Dendritic cell treated with granulocyte-macrophage colony-stimulating factor and Interleukin-4, amounts not matched to agents 40 ng/mL and 50 ng/mL, for 4 days (primary cell): ENCODE measurements around the gene PLEKHG4B.
"Not testable (repeated sequence)": the region's sequence is repeated elsewhere in the genome, so short reads cannot be mapped to it uniquely, and the experiment has no call there.

Experiments used
- H3K27ac Mint-ChIP-seq: one replicate; pipeline ENCODE4 v1.8.0; 2022; ENCODE audit warnings: mild to moderate bottlenecking, mixed read lengths
- H3K27me3 Mint-ChIP-seq: one replicate; pipeline ENCODE4 v1.8.0; 2022; ENCODE audit warnings: mild to moderate bottlenecking, mixed read lengths
- H3K36me3 Mint-ChIP-seq: one replicate; pipeline ENCODE4 v1.8.0; 2022; ENCODE audit warnings: low read depth, mixed read lengths
- H3K4me1 Mint-ChIP-seq: one replicate; pipeline ENCODE4 v1.8.0; 2022; ENCODE audit warnings: low read depth, mixed read lengths
- H3K4me3 Mint-ChIP-seq: one replicate; pipeline ENCODE4 v1.8.0; 2022; ENCODE audit warnings: mild to moderate bottlenecking, moderate library complexity, mixed read lengths
- H3K9me3 Mint-ChIP-seq: one replicate; pipeline ENCODE4 v1.8.0; 2022; ENCODE audit warnings: mixed read lengths
- intact Hi-C: fragments of 100-400 bp; cut with micrococcal nuclease; formaldehyde crosslinking; loops from one replicate; pipeline ENCODE4 v1.15.0; 2022

The PLEKHG4B gene

GRCh38 chr5:91556-92263 lies at the start of gene PLEKHG4B:
Gene PLEKHG4B, plus strand, starts transcription at chr5:92168. Its CDS starts 64 bp downstream, at chr5:92232.
- peaks cover 61% of the 10 kb centered on the region for H3K27me3 Mint-ChIP-seq
- no peaks in the 10 kb centered on the region for H3K9me3 Mint-ChIP-seq
- no peak within 1 kb of the TSS for H3K27ac Mint-ChIP-seq
- intact Hi-C loops, result no loop called here
- H3K36me3 Mint-ChIP-seq, result no peaks in the 10 kb centered on the region
- H3K4me3 Mint-ChIP-seq, result peak within 1 kb of the TSS; percentile 27
- no peaks in the 10 kb centered on the region for H3K4me1 Mint-ChIP-seq

GRCh38 chr5:42250-42649 lies 49.7 kb upstream of the PLEKHG4B start:
- Mint-ChIP-seq H3K4me3 (no peak overlapping the region), H3K4me1 (no peaks in the 10 kb centered on the region), H3K9me3 (no peaks in the 10 kb centered on the region), H3K36me3 (no peaks in the 10 kb centered on the region), H3K27me3 (peaks cover 16% of the 10 kb centered on the region), H3K27ac (no peak overlapping the region)
- intact Hi-C loops, result no loop called here

- Mint-ChIP-seq H3K9me3 (peaks cover 20% of the 10 kb centered on the region), H3K27me3 (peaks cover 32% of the 10 kb centered on the region)
These were observed 43.8 kb upstream of the PLEKHG4B start for GRCh38 chr5:48192-48591.

GRCh38 chr5:49530-49929 lies 42.4 kb upstream of the PLEKHG4B start:
- Mint-ChIP-seq H3K27me3 (peaks cover 44% of the 10 kb centered on the region), H3K9me3 (peaks cover 20% of the 10 kb centered on the region)
- H3K4me3 Mint-ChIP-seq, H3K27ac Mint-ChIP-seq, intact Hi-C loops, H3K4me1 Mint-ChIP-seq, H3K36me3 Mint-ChIP-seq: not testable (repeated sequence)

More at GRCh38 chr5:48192-48591, 43.8 kb upstream of the PLEKHG4B start:
- no peaks in the 10 kb centered on the region for H3K4me1 Mint-ChIP-seq
- intact Hi-C loops, result no loop called here
- H3K36me3 Mint-ChIP-seq, result no peaks in the 10 kb centered on the region
- H3K4me3 Mint-ChIP-seq, result no peak overlapping the region
- H3K27ac Mint-ChIP-seq, result no peak overlapping the region

- no peaks in the 10 kb centered on the region for H3K36me3 Mint-ChIP-seq
- peaks cover 50% of the 10 kb centered on the region for H3K27me3 Mint-ChIP-seq
- intact Hi-C loops, result no loop called here
- peaks cover 20% of the 10 kb centered on the region for H3K9me3 Mint-ChIP-seq
- no peak overlapping the region for H3K27ac Mint-ChIP-seq
- H3K4me3 Mint-ChIP-seq, result no peak overlapping the region
- H3K4me1 Mint-ChIP-seq, result no peaks in the 10 kb centered on the region
These were observed 41.9 kb upstream of the PLEKHG4B start for GRCh38 chr5:49953-50544.

- Mint-ChIP-seq H3K36me3 (no peaks in the 10 kb centered on the region), H3K4me3 (no peak overlapping the region), H3K4me1 (no peaks in the 10 kb centered on the region), H3K27me3 (peaks cover 55% of the 10 kb centered on the region), H3K9me3 (peaks cover 20% of the 10 kb centered on the region), H3K27ac (no peak overlapping the region)
- intact Hi-C loops, result no loop called here
These were observed 41.1 kb upstream of the PLEKHG4B start for GRCh38 chr5:50724-51499.

GRCh38 chr5:51500-51823 lies 40.5 kb upstream of the PLEKHG4B start:
- Mint-ChIP-seq H3K4me3 (no peak overlapping the region), H3K27me3 (peaks cover 58% of the 10 kb centered on the region), H3K9me3 (peaks cover 20% of the 10 kb centered on the region), H3K4me1 (no peaks in the 10 kb centered on the region), H3K36me3 (no peaks in the 10 kb centered on the region), H3K27ac (no peak overlapping the region)
- intact Hi-C loops, result no loop called here

- Mint-ChIP-seq H3K27ac (no peak overlapping the region), H3K4me3 (peak overlapping the region; percentile 41), H3K4me1 (no peaks in the 10 kb centered on the region), H3K9me3 (peaks cover 20% of the 10 kb centered on the region), H3K27me3 (peaks cover 57% of the 10 kb centered on the region), H3K36me3 (no peaks in the 10 kb centered on the region)
- intact Hi-C loops, result no loop called here
These were observed 38.4 kb upstream of the PLEKHG4B start for GRCh38 chr5:53381-54174.

GRCh38 chr5:54175-54730 lies 37.7 kb upstream of the PLEKHG4B start:
- Mint-ChIP-seq H3K9me3 (peaks cover 20% of the 10 kb centered on the region), H3K4me1 (no peaks in the 10 kb centered on the region), H3K27me3 (peaks cover 57% of the 10 kb centered on the region), H3K27ac (no peak overlapping the region), H3K4me3 (peak overlapping the region; percentile 18), H3K36me3 (no peaks in the 10 kb centered on the region)
- intact Hi-C loops, result no loop called here

- H3K4me1 Mint-ChIP-seq, result no peaks in the 10 kb centered on the region
- intact Hi-C loops, result no loop called here
- no peak overlapping the region for H3K4me3 Mint-ChIP-seq
- peaks cover 58% of the 10 kb centered on the region for H3K27me3 Mint-ChIP-seq
- peaks cover 18% of the 10 kb centered on the region for H3K9me3 Mint-ChIP-seq
- H3K27ac Mint-ChIP-seq, result no peak overlapping the region
- H3K36me3 Mint-ChIP-seq, result no peaks in the 10 kb centered on the region
These were observed 36.9 kb upstream of the PLEKHG4B start for GRCh38 chr5:54876-55569.

GRCh38 chr5:56561-57290 lies 35.2 kb upstream of the PLEKHG4B start:
- Mint-ChIP-seq H3K9me3 (peaks cover under 1% of the 10 kb centered on the region), H3K36me3 (no peaks in the 10 kb centered on the region), H3K4me3 (no peak overlapping the region), H3K27me3 (peaks cover 49% of the 10 kb centered on the region), H3K27ac (no peak overlapping the region), H3K4me1 (no peaks in the 10 kb centered on the region)
- intact Hi-C loops, result no loop called here

- peaks cover 21% of the 10 kb centered on the region for H3K27me3 Mint-ChIP-seq
- H3K4me3 Mint-ChIP-seq, H3K9me3 Mint-ChIP-seq, H3K36me3 Mint-ChIP-seq, H3K4me1 Mint-ChIP-seq, H3K27ac Mint-ChIP-seq, intact Hi-C loops: not testable (repeated sequence)
These were observed 31.7 kb upstream of the PLEKHG4B start for GRCh38 chr5:60250-60649.

GRCh38 chr5:70440-70839 lies 21.5 kb upstream of the PLEKHG4B start:
- Mint-ChIP-seq H3K4me1 (no peaks in the 10 kb centered on the region), H3K27me3 (no peaks in the 10 kb centered on the region), H3K9me3 (peaks cover 17% of the 10 kb centered on the region), H3K36me3 (no peaks in the 10 kb centered on the region), H3K27ac (no peak overlapping the region), H3K4me3 (no peak overlapping the region)
- intact Hi-C loops, result no loop called here
